K562 (cell line): ENCODE results near the gene CREB5. TPM values are rescaled to one million over a fixed set of nuclear protein-coding genes. Genes with fewer than 3 reads are reported as not detected.

Experiments
- ATAC-seq: fragments of 200-7000 bp; cut with Tn5 transposase; 3 replicates; pipeline ENCODE4 v1.9.1; 2020; ENCODE audit warnings: moderate library complexity
- BruUV-seq: library from RNA; stranded (reverse); fragments of 400-500 nt; replicated peaks from 2 replicates; lab custom pipeline; 2021; lab: Mats Ljungman, UMichigan
- CTCF ChIA-PET: fragments of 300-600 bp; formaldehyde crosslinking; extraction: SDS; loops from one replicate; lab custom pipeline; 2021; ENCODE audit warnings: low intra/inter-chr PET ratio; lab: Yijun Ruan, JAX
- POLR2A ChIA-PET: fragments of 300-600, 350-650 bp; sonication (Branson Sonifier 250); formaldehyde crosslinking; extraction: SDS; loops from one replicate; lab custom pipeline; 2021; ENCODE audit warnings: antibody characterized with exemption, inconsistent platforms; lab: Yijun Ruan, JAX
- DNase-seq, 4 experiments: peaks; one replicate each; pipeline versions ENCODE4 v3.0.0 to v3.0.0-alpha.2; 2011 to 2018; ENCODE audit warnings: low spot score in 3 of 4, mixed read lengths in 3 of 4; ENCODE audit errors: extremely low read depth in 1 of 4
- FAIRE-seq: peaks from 2 replicates; lab custom pipeline; 2011; peaks lifted over from hg19 to GRCh38; lab: Jason Lieb, UNC
- H2AFZ ChIP-seq: 2 replicates; pipeline ENCODE4 v1.6.0; 2011; ENCODE audit warnings: low read depth, low read length, control low read depth, inconsistent platforms
- H3K27ac ChIP-seq: fragments of 200-600 bp; 3 replicates; pipeline ENCODE4 v1.8.0; 2011; ENCODE audit warnings: low read depth, mild to moderate bottlenecking, control low read depth, inconsistent platforms, low read length, moderate library complexity, mixed read lengths; ENCODE audit errors: extremely low read depth
- H3K27me3 ChIP-seq, 2 experiments: fragments of 300-600 bp in 1 of 2; 2 replicates in 1 of 2; 3 replicates in 1 of 2; pipeline versions ENCODE4 v1.6.0 to v1.8.0; 2011; ENCODE audit warnings: inconsistent platforms in 2 of 2, low read length in 2 of 2, mild to moderate bottlenecking in 1 of 2, mixed read lengths in 1 of 2, moderate library complexity in 1 of 2; ENCODE audit not compliant: control insufficient read depth in 2 of 2, insufficient read depth in 2 of 2
- H3K36me3 ChIP-seq: fragments of 300-600 bp; 3 replicates; pipeline ENCODE4 v1.8.0; 2011; ENCODE audit warnings: mild to moderate bottlenecking, low read length, inconsistent platforms; ENCODE audit not compliant: control insufficient read depth, insufficient read depth
- H3K4me1 ChIP-seq, 2 experiments: fragments of 200-600 bp in 1 of 2; replicated peaks in 1 of 2; 2 replicates in 1 of 2; 3 replicates in 1 of 2; pipeline versions ENCODE4 v1.5.1 to v1.8.0; 2011; ENCODE audit warnings: inconsistent platforms in 2 of 2, low read length in 2 of 2, mild to moderate bottlenecking in 1 of 2, mixed read lengths in 1 of 2, moderate library complexity in 1 of 2; ENCODE audit not compliant: control insufficient read depth in 2 of 2, insufficient read depth in 2 of 2
- H3K4me2 ChIP-seq: 2 replicates; pipeline ENCODE4 v1.6.1; 2011; ENCODE audit warnings: low read length, control low read depth, inconsistent platforms, mixed read lengths; ENCODE audit not compliant: insufficient read depth
- H3K4me3 ChIP-seq: fragments of 200-600 bp; sonication (generic), shearing (Covaris generic); 2 replicates; pipeline ENCODE4 v1.5.1; 2016; ENCODE audit warnings: control low read depth, inconsistent platforms
- H3K79me2 ChIP-seq: fragments of 200-600 bp; 3 replicates; pipeline ENCODE4 v1.8.0; 2011; ENCODE audit warnings: low read length, inconsistent platforms; ENCODE audit not compliant: control insufficient read depth, insufficient read depth
- H3K9ac ChIP-seq, 2 experiments: 2 replicates each; pipeline versions ENCODE4 v1.6.0 to v1.6.1; 2011; ENCODE audit warnings: low read depth in 2 of 2, low read length in 2 of 2, control low read depth in 1 of 2, inconsistent platforms in 1 of 2, mild to moderate bottlenecking in 1 of 2, mixed read lengths in 1 of 2; ENCODE audit not compliant: insufficient read depth in 1 of 2
- H3K9me1 ChIP-seq: one replicate; pipeline ENCODE4 v1.6.0; 2011; ENCODE audit warnings: inconsistent platforms, mild to moderate bottlenecking, low read length, moderate library complexity; ENCODE audit not compliant: control insufficient read depth, insufficient read depth
- H3K9me3 ChIP-seq: replicated peaks from 2 replicates; pipeline ENCODE4 v1.5.1; 2011; ENCODE audit warnings: low read depth, low read length, inconsistent platforms; ENCODE audit not compliant: control insufficient read depth, insufficient read depth
- H4K20me1 ChIP-seq: replicated peaks from 2 replicates; pipeline ENCODE4 v1.6.1; 2011; ENCODE audit warnings: low read length, inconsistent platforms, mixed read lengths; ENCODE audit not compliant: control insufficient read depth, insufficient read depth
- CC2D1A ChIP-seq: fragments of 450-650 bp; IDR thresholded peaks from 2 replicates; pipeline ENCODE4 v1.6.1; 2017; ENCODE audit warnings: mild to moderate bottlenecking
- ETV6 ChIP-seq, 3 experiments: fragments of 150-350 bp in 1 of 3; sonication (generic) in 1 of 3; formaldehyde crosslinking in 1 of 3; IDR thresholded peaks; 2 replicates each; pipeline versions ENCODE4 v1.6.1 to v1.8.0; 2014 to 2022; ENCODE audit warnings: borderline replicate concordance in 2 of 3, low read depth in 2 of 3, antibody characterized with exemption in 1 of 3, low read length in 1 of 3, mild to moderate bottlenecking in 1 of 3, missing genetic modification reagents in 1 of 3
- NR1H2 ChIP-seq: sonication (generic); formaldehyde crosslinking; IDR thresholded peaks from 2 replicates; pipeline ENCODE4 v1.4.0; 2020; ENCODE audit warnings: mild to moderate bottlenecking, missing genetic modification reagents
- RBM14 ChIP-seq: fragments of 200-400 bp; formaldehyde crosslinking; IDR thresholded peaks from 2 replicates; pipeline ENCODE4 v1.6.1; 2018; ENCODE audit warnings: low read depth, mild to moderate bottlenecking, low read length, moderate library complexity, borderline replicate concordance; ENCODE audit not compliant: insufficient read depth
- RFX7 ChIP-seq: fragments of 250-450 bp; sonication (Bioruptor Pico); IDR thresholded peaks from 2 replicates; pipeline ENCODE4 v1.5.1; 2021; ENCODE audit warnings: mild to moderate bottlenecking
- SRSF9 ChIP-seq: fragments of 200-400 bp; formaldehyde crosslinking; IDR thresholded peaks from 2 replicates; pipeline ENCODE4 v1.6.1; 2017; ENCODE audit warnings: low read depth, low read length, borderline replicate concordance
- ZNF318 ChIP-seq, 2 experiments: fragments of 450-650 bp; IDR thresholded peaks; 2 replicates each; pipeline ENCODE4 v1.6.1; 2016; ENCODE audit warnings: mild to moderate bottlenecking in 2 of 2, borderline replicate concordance in 1 of 2, low read depth in 1 of 2, moderate library complexity in 1 of 2
- ZNF57 ChIP-seq: fragments of 450-650 bp; formaldehyde crosslinking; IDR thresholded peaks from 2 replicates; pipeline ENCODE4 v1.4.0; 2020; ENCODE audit warnings: mild to moderate bottlenecking, moderate library complexity
- WGBS: fragments of 100-300 bp; shearing (Covaris generic); methylation state at CpG from one replicate; pipeline ENCODE4 v1.1.6; 2016; ENCODE audit warnings: low coverage, mixed read lengths; ENCODE audit not compliant: insufficient coverage; ENCODE audit errors: missing lambda C conversion rate; 5-methylcytosine and 5-hydroxymethylcytosine counted together
- in situ Hi-C: fragments of 300-500 bp; cut with MboI; formaldehyde crosslinking; loops from 4 replicates; pipeline ENCODE4 v1.15.0; 2018; ENCODE audit warnings: inconsistent platforms, mixed read lengths
- intact Hi-C: fragments of 100-400 bp; cut with micrococcal nuclease; formaldehyde crosslinking; loops from 2 replicates; pipeline ENCODE4 v1.14.2; 2022
- polyA plus RNA-seq, 8 experiments: library from polyadenylated mRNA; depleted of rRNA in 4 of 8; stranded (reverse) in 5 of 8; unstranded in 3 of 8; fragments of >200 nt; fragmentation: Nextera tagmentation in 2 of 8; fragmentation: Illumina TruSeq in 1 of 8; extraction: Ambion mirVana in 2 of 8; extraction: Trizol in 1 of 8; gene quantifications; 2 replicates each; pipeline versions ENCODE4 v1.2.1 to v1.2.3, GENCODE V29; 2011 to 2014; ENCODE audit warnings: inconsistent platforms in 1 of 8, missing spikeins in 1 of 8
- total RNA-seq, 7 experiments: library from RNA; depleted of rRNA in 6 of 7; stranded (reverse); fragments of >200 nt in 6 of 7; fragmentation: Illumina TruSeq in 2 of 7; extraction: Trizol in 2 of 7; gene quantifications; 2 replicates each; pipeline versions ENCODE4 v1.2.1 to v1.2.3, GENCODE V29; 2011 to 2021; ENCODE audit warnings: low replicate concordance in 1 of 7
- TF ChIP-seq, protein P1 (sequence below): fragments of 450-650 bp; formaldehyde crosslinking; IDR thresholded peaks from 2 replicates; pipeline ENCODE4 v1.4.0; 2022; ENCODE audit warnings: missing genetic modification characterization
- TF ChIP-seq, protein P2 (sequence below): sonication (generic); formaldehyde crosslinking; IDR thresholded peaks from 2 replicates; pipeline ENCODE4 v1.8.0; 2022; ENCODE audit warnings: mild to moderate bottlenecking, low read depth, missing genetic modification reagents

Gene CREB5
- total and polyA plus RNA-seq, 9 of the 15 experiments (the other 6 are each of a cell fraction or from before 2014, with no cell fraction given): 0.33 to 6.4 (median 1.8) TPM

DNA sequence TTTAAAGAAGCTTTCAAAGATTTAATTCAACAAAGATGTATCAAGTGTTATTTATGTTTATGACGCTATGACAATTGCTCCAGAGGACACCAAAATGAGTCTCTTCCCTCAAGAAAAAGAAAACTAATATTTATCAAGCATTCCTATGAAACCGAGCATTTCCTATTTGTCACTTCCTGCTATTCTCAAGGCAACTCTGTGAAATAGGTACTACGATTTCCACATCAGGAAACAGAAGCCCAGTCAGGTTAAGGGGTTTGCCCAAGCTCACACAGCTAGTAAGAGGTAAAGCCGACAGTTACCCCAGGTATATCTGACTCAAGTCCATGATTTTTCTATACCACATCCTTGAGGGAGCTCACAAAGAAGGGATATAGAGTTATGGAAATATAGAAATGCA lies 459.9 kb downstream of the CREB5 start (continued):
- TF ChIP-seq ZNF57 (CRISPR knock-in tag) (no peak), NR1H2 (CRISPR knock-in tag) (no peak), SRSF9 (no peak)

DNA sequence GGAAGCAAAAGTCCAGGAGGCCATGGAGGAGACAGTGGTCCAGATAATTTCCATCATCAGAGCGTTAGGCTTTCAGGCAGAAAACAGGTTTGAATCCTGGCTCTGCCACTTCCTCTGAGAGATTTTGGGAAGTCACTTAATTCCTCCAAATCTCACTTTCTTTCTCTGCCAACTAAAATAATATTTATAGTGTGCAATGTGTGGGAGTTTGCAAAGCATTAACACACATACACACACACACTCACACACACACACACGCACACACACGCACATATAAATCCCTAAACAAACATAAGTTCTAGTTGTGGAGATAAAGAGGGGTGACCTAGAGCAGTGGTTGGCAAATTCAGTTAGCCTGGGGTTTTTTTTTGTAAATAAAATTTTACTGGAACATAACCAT lies 461.0 kb downstream of the CREB5 start:
- FAIRE-seq: no peak
- 0% methylated on average over 3 of the region's 3 CpGs for WGBS
- H3K9me1 ChIP-seq: no peaks in the 10 kb centered on the region
- H3K9ac ChIP-seq: no peak overlapping the region
- H3K36me3 ChIP-seq: no peaks in the 10 kb centered on the region
- in situ Hi-C loops: no loop called here
- no peaks in the 10 kb centered on the region for H3K79me2 ChIP-seq
- POLR2A ChIA-PET: no interaction called here
- no peaks in the 10 kb centered on the region for H3K9me3 ChIP-seq
- no peak overlapping the region for H3K4me2 ChIP-seq
- ATAC-seq: no peak
- no peak overlapping the region for H2AFZ ChIP-seq
- H4K20me1 ChIP-seq: no peaks in the 10 kb centered on the region
- no TSS peak for BruUV-seq
- DNase-seq: no peak
- no peaks in the 10 kb centered on the region for H3K4me1 ChIP-seq
- CTCF ChIA-PET: no interaction called here
- no peaks in the 10 kb centered on the region for H3K27me3 ChIP-seq
- H3K27ac ChIP-seq: no peak overlapping the region
- no peak overlapping the region for H3K4me3 ChIP-seq
- intact Hi-C loops: no loop called here
- TF ChIP-seq, protein P1, sequence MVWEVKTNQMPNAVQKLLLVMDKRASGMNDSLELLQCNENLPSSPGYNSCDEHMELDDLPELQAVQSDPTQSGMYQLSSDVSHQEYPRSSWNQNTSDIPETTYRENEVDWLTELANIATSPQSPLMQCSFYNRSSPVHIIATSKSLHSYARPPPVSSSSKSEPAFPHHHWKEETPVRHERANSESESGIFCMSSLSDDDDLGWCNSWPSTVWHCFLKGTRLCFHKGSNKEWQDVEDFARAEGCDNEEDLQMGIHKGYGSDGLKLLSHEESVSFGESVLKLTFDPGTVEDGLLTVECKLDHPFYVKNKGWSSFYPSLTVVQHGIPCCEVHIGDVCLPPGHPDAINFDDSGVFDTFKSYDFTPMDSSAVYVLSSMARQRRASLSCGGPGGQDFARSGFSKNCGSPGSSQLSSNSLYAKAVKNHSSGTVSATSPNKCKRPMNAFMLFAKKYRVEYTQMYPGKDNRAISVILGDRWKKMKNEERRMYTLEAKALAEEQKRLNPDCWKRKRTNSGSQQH: no peak
- no peak for TF ChIP-seq ZNF318 (IDR thresholded peaks at IDR 0.05; ENCODE audit: borderline replicate concordance in 1 of 2, low read depth in 1 of 2)
- no peak for TF ChIP-seq ETV6 (IDR thresholded peaks at IDR 0.05; ENCODE audit: borderline replicate concordance in 1 of 2, low read depth in 2 of 2, low read length in 1 of 2)
- TF ChIP-seq ETV6 (CRISPR knock-in tag; IDR thresholded peaks at IDR 0.05; ENCODE audit: borderline replicate concordance): no peak
- TF ChIP-seq, protein P2, sequence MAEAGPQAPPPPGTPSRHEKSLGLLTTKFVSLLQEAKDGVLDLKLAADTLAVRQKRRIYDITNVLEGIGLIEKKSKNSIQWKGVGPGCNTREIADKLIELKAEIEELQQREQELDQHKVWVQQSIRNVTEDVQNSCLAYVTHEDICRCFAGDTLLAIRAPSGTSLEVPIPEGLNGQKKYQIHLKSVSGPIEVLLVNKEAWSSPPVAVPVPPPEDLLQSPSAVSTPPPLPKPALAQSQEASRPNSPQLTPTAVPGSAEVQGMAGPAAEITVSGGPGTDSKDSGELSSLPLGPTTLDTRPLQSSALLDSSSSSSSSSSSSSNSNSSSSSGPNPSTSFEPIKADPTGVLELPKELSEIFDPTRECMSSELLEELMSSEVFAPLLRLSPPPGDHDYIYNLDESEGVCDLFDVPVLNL (CRISPR knock-in tag): no peak
- TF ChIP-seq CC2D1A: no peak
- TF ChIP-seq RBM14: no peak
- no peak for TF ChIP-seq RFX7 (CRISPR knock-in tag)
